ENCODE results near the gene KCNN1.
"Not testable (repeated sequence)": the region's sequence is repeated elsewhere in the genome, so short reads cannot be mapped to it uniquely, and the experiment has no call there.

KCNN1 gene

DNA sequence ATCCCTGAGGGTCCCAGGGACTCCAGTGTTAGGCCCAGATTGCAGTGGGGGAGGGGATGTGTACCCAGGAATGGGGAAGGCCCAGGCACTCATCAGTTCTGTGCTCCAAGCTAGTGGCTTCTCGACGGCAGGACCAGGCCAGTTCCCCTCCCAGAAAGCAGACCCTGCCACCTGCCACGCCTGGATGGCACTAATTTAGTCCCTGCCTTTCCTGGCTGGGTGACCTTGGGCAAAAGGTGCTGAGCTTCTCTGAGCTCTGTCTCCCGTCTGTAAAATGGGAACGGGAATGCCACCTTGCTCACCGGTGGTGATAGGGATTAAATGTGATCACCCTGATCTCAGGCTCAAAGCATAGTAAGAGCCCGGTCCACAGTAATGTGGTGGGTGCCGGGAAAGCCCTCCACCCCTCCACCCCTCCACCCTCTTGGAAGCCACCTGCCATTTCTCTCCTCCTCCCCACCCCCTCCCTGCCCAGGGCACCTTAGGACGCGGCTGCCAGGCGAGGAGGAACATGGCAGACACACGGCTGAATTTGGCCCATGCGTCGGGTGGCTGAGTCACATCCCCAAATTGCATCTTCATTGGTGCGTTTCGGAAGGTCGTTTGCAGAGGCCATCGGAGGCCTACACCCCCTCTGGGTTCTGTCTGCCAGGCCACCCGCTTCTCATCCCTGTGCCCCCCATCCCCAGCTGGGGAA lies 2.3 kb downstream of the KCNN1 start:
- no peak for DNase-seq

DNA sequence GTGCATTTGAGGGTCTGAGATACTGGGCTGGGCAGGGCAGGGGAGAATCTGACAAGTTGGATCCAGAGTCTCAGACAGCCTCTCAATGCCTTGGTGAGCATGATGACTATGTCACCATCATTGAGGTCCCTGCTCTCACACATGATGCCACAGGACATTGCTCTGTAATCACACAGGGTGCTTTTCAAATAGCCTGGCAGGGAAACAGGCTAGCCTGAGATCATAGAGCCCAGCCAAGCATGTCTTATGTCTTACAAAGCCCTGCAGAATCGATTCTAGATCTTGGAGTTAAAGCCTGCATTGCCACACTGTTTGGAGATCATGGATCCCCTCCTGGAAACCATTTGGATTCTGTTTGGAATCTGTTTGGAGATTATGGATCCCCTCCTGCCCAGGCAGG lies 5.3 kb downstream of the KCNN1 start:
- no peak for DNase-seq

GRCh38 chr19:17973759-17974158 lies 6.9 kb downstream of the KCNN1 start:
- no peak for DNase-seq

- DNase-seq, result no peak
Measured at GRCh38 chr19:17974551-17974950, 7.6 kb downstream of the KCNN1 start.

DNA sequence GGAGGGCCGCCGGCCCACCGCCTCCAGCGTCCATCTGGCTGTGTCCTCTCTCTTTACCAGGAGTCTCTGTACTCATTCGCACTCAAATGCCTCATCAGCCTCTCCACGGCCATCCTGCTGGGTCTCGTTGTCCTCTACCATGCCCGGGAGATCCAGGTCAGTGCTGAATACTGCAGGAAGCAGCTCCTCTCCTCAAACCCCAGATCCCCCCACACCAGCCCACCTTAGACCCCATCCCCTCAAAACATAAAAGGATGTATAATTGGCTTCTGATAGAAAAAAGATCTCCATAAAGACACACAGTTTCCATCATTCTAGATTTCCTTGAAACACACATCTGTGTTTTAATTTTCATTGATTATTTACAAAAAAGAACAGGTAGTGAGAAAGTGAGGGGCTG lies 8.1 kb downstream of the KCNN1 start:
- DNase-seq, result no peak

GRCh38 chr19:17977021-17977420 lies 10.1 kb downstream of the KCNN1 start:
- DNase-seq, result no peak

DNA sequence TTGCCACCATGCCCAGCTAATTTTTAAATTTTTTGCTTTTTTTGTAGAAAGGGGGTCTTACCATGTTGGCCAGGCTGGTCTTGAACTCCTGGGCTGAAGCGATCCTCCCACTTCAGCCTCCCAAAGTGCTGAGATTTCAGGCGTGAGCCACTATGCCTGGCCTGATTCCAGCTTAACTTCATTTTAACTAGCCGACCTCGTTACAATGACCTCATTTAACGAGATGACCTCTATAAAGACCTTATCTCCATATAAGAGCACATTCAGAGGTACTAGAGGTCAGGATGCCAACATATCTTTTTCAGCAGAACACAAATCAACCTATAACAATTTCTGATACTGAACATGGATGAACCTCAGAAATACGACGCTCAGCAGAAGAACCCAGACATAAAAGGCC lies 10.6 kb downstream of the KCNN1 start:
- no peak for DNase-seq

DNA sequence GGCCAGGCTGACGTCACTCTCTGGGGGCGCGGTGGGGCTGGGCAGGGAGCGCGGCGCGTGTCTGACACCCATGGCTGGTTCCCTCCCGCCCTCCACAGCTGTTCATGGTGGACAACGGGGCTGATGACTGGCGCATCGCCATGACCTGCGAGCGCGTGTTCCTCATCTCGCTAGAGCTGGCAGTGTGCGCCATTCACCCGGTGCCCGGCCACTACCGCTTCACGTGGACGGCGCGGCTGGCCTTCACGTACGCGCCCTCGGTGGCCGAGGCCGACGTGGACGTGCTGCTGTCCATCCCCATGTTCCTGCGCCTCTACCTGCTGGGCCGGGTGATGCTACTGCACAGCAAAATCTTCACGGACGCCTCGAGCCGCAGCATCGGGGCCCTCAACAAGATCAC lies 14.7 kb downstream of the KCNN1 start:
- DNase-seq, result no peak

DNA sequence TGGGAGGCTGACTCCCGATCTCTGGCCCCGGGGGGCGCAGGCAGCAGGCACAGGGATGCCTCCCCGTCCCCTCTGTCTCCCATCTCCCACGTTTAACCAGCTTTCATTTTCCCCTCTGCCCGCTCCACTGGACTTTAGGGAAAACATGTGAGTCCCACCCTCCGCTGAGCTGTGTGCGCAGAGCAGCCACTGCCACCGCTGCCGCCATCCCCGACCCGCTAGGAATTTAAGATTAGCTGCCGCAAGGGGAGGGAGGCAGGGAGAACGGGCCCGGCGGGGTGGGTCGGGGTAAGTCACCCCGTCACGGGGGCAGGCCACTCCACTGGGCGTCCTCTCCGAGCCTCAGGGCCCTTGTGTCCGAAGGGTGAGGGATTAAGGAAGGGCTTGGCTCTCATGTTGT lies 15.5 kb downstream of the KCNN1 start:
- no peak for DNase-seq

- DNase-seq, result no peak
Measured at GRCh38 chr19:17985037-17985818, 18.3 kb downstream of the KCNN1 start.

GRCh38 chr19:17986569-17986968 lies 19.7 kb downstream of the KCNN1 start:
- not testable (repeated sequence) for DNase-seq

- DNase-seq, result no peak
Measured at GRCh38 chr19:17988161-17988560, 21.3 kb downstream of the KCNN1 start.

DNA sequence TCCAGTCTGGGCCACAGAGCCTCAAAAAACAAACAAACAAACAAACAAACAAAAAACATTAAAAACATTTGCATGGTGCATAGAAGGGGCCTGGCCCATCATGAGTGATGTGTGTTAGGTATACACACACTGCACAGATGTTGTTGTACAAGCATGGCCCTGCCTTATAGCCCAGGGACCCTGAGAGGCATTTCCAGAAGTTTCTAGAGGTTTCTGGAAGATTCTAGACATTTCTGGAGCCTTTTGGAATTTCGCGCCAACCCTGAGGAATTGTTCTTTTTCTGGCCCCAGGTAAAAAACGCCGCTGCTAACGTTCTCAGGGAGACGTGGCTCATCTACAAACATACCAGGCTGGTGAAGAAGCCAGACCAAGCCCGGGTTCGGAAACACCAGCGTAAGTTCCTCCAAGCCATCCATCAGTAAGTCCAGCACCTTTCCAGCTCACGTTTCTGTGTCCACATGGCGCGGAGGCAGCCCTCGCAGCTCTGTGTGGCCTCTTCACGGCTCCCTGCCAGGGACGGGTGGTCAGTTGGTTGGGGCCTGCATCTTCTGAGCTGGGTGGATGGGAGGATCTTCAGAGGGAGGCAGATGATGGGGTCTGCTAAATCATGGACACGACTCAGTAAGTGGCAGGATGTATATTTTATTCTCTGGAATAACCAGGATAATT lies 22.7 kb downstream of the KCNN1 start:
- DNase-seq, result no peak

DNA sequence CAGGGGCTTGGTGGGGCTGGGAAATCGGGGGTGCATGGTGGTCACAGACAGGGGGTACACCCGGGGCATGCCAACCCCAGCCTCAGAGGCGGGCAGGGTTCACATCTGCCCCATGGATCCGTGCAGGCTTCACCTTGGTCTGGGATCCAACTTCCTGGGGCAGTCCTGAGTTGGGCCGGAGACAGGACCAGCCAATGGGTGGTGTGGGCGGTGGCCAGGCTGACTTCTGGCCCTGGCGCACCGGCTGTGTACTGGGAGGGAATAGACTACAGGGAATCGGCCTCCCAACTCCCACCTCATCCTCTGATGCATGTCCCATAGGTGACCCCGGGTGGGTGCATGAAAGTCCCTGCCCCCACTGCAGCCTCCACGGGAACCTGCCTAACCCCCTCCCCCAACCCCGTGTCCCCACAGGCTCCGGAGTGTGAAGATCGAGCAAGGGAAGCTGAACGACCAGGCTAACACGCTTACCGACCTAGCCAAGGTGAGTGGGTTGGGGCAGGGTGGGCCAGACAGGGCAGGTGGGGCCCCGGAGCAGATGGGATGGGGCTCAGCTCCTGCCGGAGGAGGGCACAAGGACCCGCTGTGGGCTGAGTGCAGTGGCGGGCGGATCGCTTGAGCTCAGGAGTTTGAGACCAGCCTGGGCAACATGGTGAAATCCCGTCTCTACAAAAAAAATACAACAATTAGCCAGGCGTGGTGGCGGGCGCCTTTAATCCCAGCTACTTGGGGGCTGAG lies 26.3 kb downstream of the KCNN1 start:
- no peak for DNase-seq

DNA sequence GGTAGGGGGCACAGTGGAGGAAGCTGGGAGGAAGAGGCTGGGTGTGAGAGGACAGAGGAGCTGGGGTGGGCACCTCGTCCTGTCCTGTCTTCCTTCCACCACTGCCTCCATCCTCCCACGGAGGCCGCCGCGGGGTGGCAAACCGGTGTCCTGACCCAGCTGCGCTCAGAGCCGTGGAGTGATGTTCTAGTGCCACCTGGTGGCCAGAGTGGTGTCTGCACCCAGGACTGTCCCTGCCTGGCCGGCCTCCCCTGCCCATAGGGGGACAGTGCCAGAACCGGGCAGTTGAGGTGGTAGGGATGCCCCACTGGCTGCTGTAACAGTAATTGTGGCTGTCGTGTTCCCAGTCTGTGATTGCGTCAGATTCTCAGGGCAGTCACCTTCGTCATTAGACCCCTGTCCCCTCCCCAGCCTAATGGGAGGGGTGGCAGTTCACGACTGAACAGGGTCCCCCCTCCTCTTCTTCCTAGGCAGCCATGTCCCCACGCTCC lies 30.0 kb downstream of the KCNN1 start:
- peak; percentile 87 to 88 for DNase-seq

GRCh38 chr19:17997969-17998826 lies 31.3 kb downstream of the KCNN1 start:
- DNase-seq, result no peak

DNA sequence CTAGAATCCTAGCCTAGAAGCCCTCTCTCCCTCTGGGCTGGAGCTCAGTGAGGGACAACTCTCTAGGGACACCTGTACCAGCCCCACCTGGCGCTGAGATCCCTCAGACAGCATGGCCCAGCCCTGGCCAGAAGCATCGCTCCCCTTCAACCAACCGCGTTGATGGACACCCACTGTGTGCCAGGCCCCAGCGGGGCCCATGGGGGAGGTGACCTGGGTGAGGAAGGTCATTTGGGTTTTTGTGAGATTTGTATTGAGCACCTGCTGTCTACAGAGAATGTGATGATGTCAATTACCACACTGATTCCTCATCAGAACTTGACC lies 31.9 kb downstream of the KCNN1 start:
- no peak for DNase-seq

DNA sequence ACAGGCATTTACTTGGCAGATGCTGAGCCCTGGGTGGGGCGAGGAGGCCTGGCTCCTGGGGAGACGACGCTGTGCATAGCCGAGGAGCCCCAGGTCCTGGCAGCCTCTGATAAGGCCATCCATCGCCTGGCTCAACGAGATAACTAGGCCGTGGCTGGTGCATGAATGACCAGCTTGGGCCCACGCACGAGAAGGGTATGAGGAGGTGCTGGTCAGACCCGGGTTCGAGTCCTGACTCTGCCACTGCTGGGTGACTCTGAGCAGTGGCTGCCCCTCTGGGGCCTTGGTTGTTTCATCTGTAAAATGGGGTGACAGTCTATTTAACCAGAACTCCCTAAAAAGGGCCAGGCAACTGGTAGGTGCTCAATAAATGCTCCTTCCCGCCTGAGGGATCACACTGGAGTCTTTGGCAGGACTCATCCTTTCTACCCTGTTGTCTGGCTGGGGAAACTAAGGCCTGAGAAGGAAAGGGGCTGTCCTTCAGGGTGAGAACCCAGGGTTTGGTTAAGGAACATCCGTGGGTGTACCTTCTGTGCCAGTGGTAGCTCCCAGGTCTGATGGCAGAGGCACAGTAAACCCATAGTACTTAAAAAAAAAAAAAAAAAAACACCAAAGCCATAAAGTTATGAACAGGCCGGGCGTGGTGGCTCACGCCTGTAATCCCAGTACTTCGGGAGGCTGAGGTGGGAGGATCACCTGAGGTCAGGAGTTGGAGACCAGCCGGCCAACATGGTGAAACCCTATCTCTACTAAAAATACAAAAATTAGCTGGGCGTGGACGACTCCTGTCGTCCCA lies 33.0 kb downstream of the KCNN1 start:
- no peak for DNase-seq

DNA sequence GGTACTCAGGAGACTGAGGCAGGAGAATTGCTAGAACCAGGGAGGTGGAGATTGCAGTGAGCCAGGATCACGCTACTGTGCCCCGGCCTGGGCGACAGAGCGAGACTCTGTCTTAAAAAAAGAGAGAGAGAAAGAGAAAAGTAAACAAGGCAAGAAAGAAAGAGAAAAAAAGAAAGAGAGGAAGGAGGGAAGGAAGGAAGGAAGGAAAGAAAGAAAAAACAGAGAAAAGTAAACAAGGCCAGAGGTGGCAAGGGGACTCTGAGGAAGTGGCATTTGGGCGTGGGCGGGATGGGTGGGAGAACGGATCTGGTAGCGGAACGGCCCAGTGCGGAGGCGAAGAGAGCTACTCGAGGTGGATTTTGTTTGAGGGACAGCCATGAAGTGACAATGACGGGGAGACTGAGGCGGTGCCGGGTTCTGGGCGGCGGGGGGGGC lies 33.6 kb downstream of the KCNN1 start:
- DNase-seq, result no peak

DNA sequence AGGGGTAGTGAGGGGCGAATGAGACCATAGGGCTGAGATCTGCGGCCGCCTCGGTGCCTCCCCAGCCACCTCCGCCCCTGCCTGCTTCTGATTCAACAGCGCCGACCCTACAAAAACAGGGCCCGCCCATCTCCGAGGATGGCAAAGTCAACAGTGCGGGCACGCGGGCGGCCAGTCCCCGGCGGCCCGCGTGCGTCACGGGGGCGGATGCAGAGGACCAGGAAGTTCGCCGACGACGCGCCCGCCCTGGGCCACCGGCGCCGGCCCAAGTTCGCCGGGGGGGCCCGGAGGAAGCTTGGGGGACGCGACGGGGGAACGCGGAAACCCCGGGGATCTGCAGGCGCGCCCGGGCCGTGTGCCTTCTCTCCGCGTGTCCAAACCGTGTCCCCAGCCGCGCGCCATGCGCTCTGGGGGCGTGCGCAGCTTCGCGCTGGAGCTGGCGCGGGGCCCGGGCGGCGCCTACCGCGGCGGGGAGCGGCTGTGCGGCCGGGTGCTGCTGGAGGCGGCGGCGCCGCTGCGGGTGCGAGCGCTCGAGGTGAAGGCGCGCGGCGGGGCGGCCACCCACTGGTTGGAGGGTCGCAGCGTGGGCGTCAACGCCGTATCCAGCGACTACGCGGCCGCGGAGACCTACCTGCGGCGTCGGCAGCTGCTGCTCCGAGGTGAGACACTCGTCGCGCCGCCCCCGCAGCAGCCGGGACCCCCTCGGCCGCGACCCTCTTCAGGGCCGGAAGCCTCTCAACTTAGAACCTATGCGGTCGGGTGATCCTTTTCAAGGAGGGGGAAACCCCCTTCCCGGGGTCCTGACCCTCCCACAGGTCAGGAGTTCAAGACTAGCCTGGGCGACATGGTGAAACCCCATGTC lies 34.2 kb downstream of the KCNN1 start:
- peak; percentile 96 to 97 for DNase-seq

All from CD4-positive, alpha-beta T cell treated with Interleukin-4 for 1 hour (primary cell).